ENCODE measurements around the gene CTNNA3.

CTNNA3 gene

DNA sequence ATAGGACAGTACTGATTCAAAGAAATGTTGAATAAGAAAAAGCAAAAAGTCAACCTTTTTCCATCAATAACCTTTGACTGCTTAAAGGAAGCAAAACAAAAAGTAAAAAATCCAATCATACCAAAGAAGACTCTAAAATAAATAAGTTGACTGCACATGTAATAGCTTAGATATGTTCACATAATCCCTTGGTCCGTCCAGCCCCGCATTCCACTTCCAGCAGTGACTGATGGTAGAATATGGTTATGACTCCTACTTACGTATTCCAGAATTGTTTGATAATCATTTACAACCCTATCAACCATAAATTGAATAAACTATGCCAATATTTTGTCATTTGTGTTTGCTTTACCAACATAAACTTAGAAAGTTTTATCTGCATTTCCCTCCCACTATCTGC lies 77.9 kb downstream of the CTNNA3 start:
- Histone ChIP-seq H3K9me3 (replicated peaks; ENCODE audit: low read length) (no peaks in the 10 kb centered on the region), H3K27me3 (ENCODE audit: control insufficient read depth, insufficient read depth, low read length) (no peaks in the 10 kb centered on the region)

DNA sequence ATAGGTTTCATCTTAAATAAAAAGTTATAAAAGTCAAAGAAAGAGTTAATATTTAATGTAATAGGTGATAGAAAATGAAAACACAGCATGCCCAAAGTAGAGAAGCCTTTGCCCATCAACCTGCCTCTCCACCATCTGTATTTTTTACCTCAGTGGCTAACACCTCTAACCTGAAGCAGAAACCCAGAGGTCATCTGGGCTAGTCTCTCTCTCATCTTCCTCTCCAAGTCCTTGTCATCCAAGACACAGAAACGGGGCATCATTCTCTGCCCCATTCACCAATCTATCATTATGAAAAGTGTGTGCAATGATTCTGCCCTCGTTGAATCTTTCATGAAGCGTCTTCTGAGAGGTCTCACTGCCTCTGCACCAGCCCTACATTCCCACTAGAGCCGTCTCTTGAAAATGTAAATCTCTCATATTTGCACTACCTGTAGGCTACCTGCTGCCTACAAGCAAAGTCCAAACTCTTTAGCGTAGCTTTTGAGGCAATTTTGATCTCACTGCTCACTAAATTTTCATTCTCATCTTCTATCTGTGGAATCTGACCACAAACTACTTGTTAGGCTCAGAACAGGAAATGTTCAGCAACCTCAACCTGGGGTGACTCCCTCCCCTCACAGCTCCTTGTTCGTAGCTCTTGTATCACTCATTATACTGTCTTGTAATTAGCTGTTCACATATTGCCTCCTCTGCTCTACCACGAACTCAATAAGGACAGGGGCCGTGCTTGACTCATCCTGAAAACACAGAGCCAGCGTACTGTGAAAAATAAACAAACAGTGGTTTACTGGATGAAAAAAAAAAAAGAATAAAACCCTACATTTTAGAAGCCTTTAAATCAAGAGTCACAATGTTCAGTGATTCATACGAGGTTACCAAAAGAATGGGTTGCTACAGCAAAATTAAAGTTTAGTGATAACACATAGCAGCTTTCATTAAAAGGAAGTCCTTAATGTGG lies 83.1 kb downstream of the CTNNA3 start:
- Histone ChIP-seq H3K27me3 (ENCODE audit: control insufficient read depth, insufficient read depth, low read length) (no peaks in the 10 kb centered on the region), H3K4me3 (ENCODE audit: low read length) (no peak overlapping the region), H3K4me2 (ENCODE audit: low read length) (no peak overlapping the region), H3K9ac (ENCODE audit: low read depth, low read length) (peak overlapping the region; percentile 12), H3K9me3 (replicated peaks; ENCODE audit: low read length) (no peaks in the 10 kb centered on the region), H3K4me1 (ENCODE audit: control insufficient read depth, insufficient read depth, low read length) (peaks cover 13% of the 10 kb centered on the region), H3K36me3 (ENCODE audit: insufficient read depth, low read length) (no peaks in the 10 kb centered on the region)

More for the DNA sequence above, 77.9 kb downstream of the CTNNA3 start:
- Histone ChIP-seq H3K4me3 (ENCODE audit: low read length) (no peak overlapping the region), H3K36me3 (ENCODE audit: insufficient read depth, low read length) (no peaks in the 10 kb centered on the region), H3K9ac (ENCODE audit: low read depth, low read length) (no peak overlapping the region), H3K4me1 (ENCODE audit: control insufficient read depth, insufficient read depth, low read length) (peaks cover 11% of the 10 kb centered on the region), H3K4me2 (ENCODE audit: low read length) (peak overlapping the region; percentile 12)

GRCh38 chr10:67612176-67612575 lies 83.8 kb downstream of the CTNNA3 start:
- Histone ChIP-seq H3K9me3 (replicated peaks; ENCODE audit: low read length) (no peaks in the 10 kb centered on the region), H3K4me2 (ENCODE audit: low read length) (no peak overlapping the region), H3K9ac (ENCODE audit: low read depth, low read length) (no peak overlapping the region), H3K36me3 (ENCODE audit: insufficient read depth, low read length) (no peaks in the 10 kb centered on the region), H3K4me1 (ENCODE audit: control insufficient read depth, insufficient read depth, low read length) (peaks cover 20% of the 10 kb centered on the region), H3K4me3 (ENCODE audit: low read length) (no peak overlapping the region), H3K27me3 (ENCODE audit: control insufficient read depth, insufficient read depth, low read length) (no peaks in the 10 kb centered on the region)

- H3K4me2 ChIP-seq (ENCODE audit: low read length) = no peak overlapping the region
- no peak overlapping the region for H3K9ac ChIP-seq (ENCODE audit: low read depth, low read length)
- no peaks in the 10 kb centered on the region for H3K9me3 ChIP-seq (replicated peaks; ENCODE audit: low read length)
- H3K4me1 ChIP-seq (ENCODE audit: control insufficient read depth, insufficient read depth, low read length) = peaks cover 32% of the 10 kb centered on the region
- no peak overlapping the region for H3K4me3 ChIP-seq (ENCODE audit: low read length)
- H3K27me3 ChIP-seq (ENCODE audit: control insufficient read depth, insufficient read depth, low read length) = no peaks in the 10 kb centered on the region
- no peaks in the 10 kb centered on the region for H3K36me3 ChIP-seq (ENCODE audit: insufficient read depth, low read length)
Measured at GRCh38 chr10:67609996-67610793, 85.8 kb downstream of the CTNNA3 start.

DNA sequence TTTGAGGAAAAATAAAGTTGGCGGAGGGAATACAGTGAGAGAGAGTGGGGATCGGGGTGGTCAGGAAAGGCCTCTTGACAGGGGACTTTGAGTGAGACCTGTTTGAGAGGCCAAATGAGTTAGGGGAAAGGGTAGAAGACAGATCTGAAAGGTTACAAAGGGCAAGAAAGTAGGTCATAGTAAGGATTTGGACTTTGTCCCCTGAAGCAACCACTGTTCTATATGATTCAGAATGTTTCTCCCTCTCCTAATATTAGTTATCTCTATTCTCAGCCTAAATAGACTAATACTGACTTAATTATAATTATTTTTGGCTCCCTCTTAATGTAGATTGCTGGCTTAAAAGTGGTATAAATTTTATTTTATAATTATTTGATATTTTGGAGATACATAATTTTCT lies 88.0 kb downstream of the CTNNA3 start:
- Histone ChIP-seq H3K4me1 (ENCODE audit: control insufficient read depth, insufficient read depth, low read length) (peaks cover 33% of the 10 kb centered on the region), H3K9me3 (replicated peaks; ENCODE audit: low read length) (no peaks in the 10 kb centered on the region), H3K9ac (ENCODE audit: low read depth, low read length) (no peak overlapping the region), H3K4me2 (ENCODE audit: low read length) (no peak overlapping the region), H3K36me3 (ENCODE audit: insufficient read depth, low read length) (no peaks in the 10 kb centered on the region), H3K27me3 (ENCODE audit: control insufficient read depth, insufficient read depth, low read length) (no peaks in the 10 kb centered on the region), H3K4me3 (ENCODE audit: low read length) (no peak overlapping the region)

DNA sequence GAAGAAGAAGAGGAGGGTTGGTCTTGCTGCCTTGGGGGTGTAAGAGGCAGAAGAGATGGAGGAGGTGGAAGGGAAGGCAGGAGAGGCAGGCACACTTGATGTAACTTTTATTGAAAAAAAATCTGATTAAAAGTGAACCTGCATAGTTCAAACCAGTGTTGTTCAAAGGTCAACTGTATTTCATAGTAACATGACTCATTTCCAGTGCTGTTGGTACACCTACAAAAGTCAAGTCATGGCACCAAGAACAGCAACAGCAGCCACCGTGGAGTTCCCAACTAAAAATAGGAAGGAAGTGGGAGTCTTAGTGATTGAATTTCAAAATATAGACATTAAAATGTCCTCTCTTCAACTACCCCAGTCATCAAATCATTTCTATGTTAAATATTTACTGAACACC lies 88.5 kb downstream of the CTNNA3 start:
- H3K27me3 ChIP-seq (ENCODE audit: control insufficient read depth, insufficient read depth, low read length) = no peaks in the 10 kb centered on the region
- no peaks in the 10 kb centered on the region for H3K36me3 ChIP-seq (ENCODE audit: insufficient read depth, low read length)
- no peaks in the 10 kb centered on the region for H3K9me3 ChIP-seq (replicated peaks; ENCODE audit: low read length)
- H3K4me2 ChIP-seq (ENCODE audit: low read length) = no peak overlapping the region
- H3K9ac ChIP-seq (ENCODE audit: low read depth, low read length) = no peak overlapping the region
- H3K4me1 ChIP-seq (ENCODE audit: control insufficient read depth, insufficient read depth, low read length) = peaks cover 34% of the 10 kb centered on the region
- H3K4me3 ChIP-seq (ENCODE audit: low read length) = no peak overlapping the region

GRCh38 chr10:67606572-67606971 lies 89.4 kb downstream of the CTNNA3 start:
- no peak overlapping the region for H3K4me3 ChIP-seq (ENCODE audit: low read length)

DNA sequence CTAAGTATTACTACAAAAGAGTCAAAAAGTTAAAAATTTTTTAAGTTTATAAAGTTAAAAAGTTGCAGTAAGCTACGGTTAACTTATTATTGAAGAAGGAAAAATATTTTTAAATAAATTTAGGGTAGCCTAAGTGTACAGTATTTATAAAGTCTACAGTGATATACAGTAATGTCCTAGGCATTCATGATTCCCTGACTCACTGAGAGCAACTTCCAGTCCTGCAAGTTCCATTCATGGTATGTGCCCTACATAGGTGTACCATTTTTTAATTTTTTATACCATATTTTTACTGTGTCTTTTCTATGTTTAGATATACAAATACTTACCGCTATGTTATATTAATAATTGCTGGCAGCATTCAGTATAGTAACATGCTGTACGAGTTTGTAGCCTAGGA lies 92.3 kb downstream of the CTNNA3 start:
- no peak overlapping the region for H3K4me3 ChIP-seq (ENCODE audit: low read length)
- no peaks in the 10 kb centered on the region for H3K36me3 ChIP-seq (ENCODE audit: insufficient read depth, low read length)
- no peak overlapping the region for H3K4me2 ChIP-seq (ENCODE audit: low read length)
- no peak overlapping the region for H3K9ac ChIP-seq (ENCODE audit: low read depth, low read length)
- H3K9me3 ChIP-seq (replicated peaks; ENCODE audit: low read length) = no peaks in the 10 kb centered on the region
- H3K4me1 ChIP-seq (ENCODE audit: control insufficient read depth, insufficient read depth, low read length) = peaks cover 43% of the 10 kb centered on the region
- no peaks in the 10 kb centered on the region for H3K27me3 ChIP-seq (ENCODE audit: control insufficient read depth, insufficient read depth, low read length)

More at GRCh38 chr10:67606572-67606971, 89.4 kb downstream of the CTNNA3 start:
- H3K4me2 ChIP-seq (ENCODE audit: low read length) = peak overlapping the region; percentile 33
- H3K4me1 ChIP-seq (ENCODE audit: control insufficient read depth, insufficient read depth, low read length) = peaks cover 42% of the 10 kb centered on the region
- H3K9ac ChIP-seq (ENCODE audit: low read depth, low read length) = peak overlapping the region; percentile 22
- H3K9me3 ChIP-seq (replicated peaks; ENCODE audit: low read length) = no peaks in the 10 kb centered on the region
- H3K36me3 ChIP-seq (ENCODE audit: insufficient read depth, low read length) = no peaks in the 10 kb centered on the region
- H3K27me3 ChIP-seq (ENCODE audit: control insufficient read depth, insufficient read depth, low read length) = no peaks in the 10 kb centered on the region

DNA sequence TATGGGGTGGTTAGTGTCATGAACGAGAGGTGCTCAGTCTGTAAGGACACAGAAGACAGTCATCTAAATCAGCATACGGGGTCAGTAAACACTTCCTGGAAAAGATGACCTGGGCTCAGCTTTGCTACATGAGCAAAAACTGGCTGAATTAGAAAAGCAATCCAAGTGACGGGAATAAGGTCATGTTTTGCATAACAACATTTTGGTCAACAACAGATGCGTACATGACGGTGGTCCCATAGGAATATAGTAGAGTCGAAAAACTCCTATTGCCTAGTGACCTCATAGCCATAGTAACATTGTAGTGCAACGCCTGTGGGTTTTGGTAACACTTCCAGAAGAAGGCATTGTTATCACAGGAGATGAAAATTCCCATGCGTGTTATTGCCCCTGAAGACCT lies 92.9 kb downstream of the CTNNA3 start:
- H3K4me1 ChIP-seq (ENCODE audit: control insufficient read depth, insufficient read depth, low read length) = peaks cover 43% of the 10 kb centered on the region
- H3K4me3 ChIP-seq (ENCODE audit: low read length) = no peak overlapping the region
- no peaks in the 10 kb centered on the region for H3K9me3 ChIP-seq (replicated peaks; ENCODE audit: low read length)
- no peaks in the 10 kb centered on the region for H3K27me3 ChIP-seq (ENCODE audit: control insufficient read depth, insufficient read depth, low read length)
- no peak overlapping the region for H3K9ac ChIP-seq (ENCODE audit: low read depth, low read length)
- no peak overlapping the region for H3K4me2 ChIP-seq (ENCODE audit: low read length)
- H3K36me3 ChIP-seq (ENCODE audit: insufficient read depth, low read length) = no peaks in the 10 kb centered on the region

DNA sequence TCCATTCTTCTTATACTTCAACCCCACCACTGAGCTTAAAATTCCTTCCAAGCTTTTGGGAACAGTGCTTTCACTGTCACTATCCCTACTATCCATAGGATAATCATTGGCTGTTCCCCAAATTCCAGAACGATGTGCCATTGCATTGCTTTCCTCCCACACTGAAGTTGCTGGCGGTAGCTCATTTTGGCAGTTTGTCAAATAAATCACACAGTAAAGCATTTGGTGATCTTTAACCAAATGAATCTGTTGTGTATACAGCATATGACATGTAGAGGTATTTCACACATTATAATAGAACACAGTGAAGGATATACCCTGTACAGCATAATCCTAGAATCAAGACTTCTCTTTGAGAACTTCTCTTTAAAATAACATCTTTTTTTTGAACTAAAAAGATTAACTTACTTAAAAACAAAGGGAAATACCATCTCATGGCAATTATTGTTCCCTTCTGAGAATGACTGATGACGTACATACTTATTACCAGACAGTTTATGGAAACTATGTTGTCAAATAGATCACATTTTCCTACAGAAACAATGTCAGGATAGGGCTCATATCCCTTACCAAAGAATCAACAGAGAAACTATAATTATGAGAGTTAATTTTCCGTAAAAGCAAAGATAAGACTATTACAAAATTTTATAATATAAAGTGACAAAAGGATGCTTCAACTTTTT lies 93.6 kb downstream of the CTNNA3 start:
- H3K4me1 ChIP-seq (ENCODE audit: control insufficient read depth, insufficient read depth, low read length) = peaks cover 36% of the 10 kb centered on the region
- no peak overlapping the region for H3K4me3 ChIP-seq (ENCODE audit: low read length)
- no peaks in the 10 kb centered on the region for H3K9me3 ChIP-seq (replicated peaks; ENCODE audit: low read length)
- H3K9ac ChIP-seq (ENCODE audit: low read depth, low read length) = no peak overlapping the region
- H3K27me3 ChIP-seq (ENCODE audit: control insufficient read depth, insufficient read depth, low read length) = no peaks in the 10 kb centered on the region
- no peaks in the 10 kb centered on the region for H3K36me3 ChIP-seq (ENCODE audit: insufficient read depth, low read length)
- peak overlapping the region; percentile 1 for H3K4me2 ChIP-seq (ENCODE audit: low read length)

GRCh38 chr10:67599597-67599996 lies 96.4 kb downstream of the CTNNA3 start:
- Histone ChIP-seq H3K4me3 (ENCODE audit: low read length) (no peak overlapping the region), H3K9me3 (replicated peaks; ENCODE audit: low read length) (no peaks in the 10 kb centered on the region), H3K36me3 (ENCODE audit: insufficient read depth, low read length) (no peaks in the 10 kb centered on the region), H3K9ac (ENCODE audit: low read depth, low read length) (no peak overlapping the region), H3K4me2 (ENCODE audit: low read length) (no peak overlapping the region), H3K4me1 (ENCODE audit: control insufficient read depth, insufficient read depth, low read length) (peaks cover 22% of the 10 kb centered on the region), H3K27me3 (ENCODE audit: control insufficient read depth, insufficient read depth, low read length) (no peaks in the 10 kb centered on the region)

Measured in skeletal muscle satellite cell (primary cell).